DMS79 treated with DMSO at 0.1 percent for 48 hours (cell line): ENCODE results near the gene HSDL2.
"Not testable (repeated sequence)": the region's sequence is repeated elsewhere in the genome, so short reads cannot be mapped to it uniquely, and the experiment has no call there.

Experiments used
- DNase-seq: peaks from one replicate; lab custom pipeline; 2025; lab: John Stamatoyannopoulos, UW

The HSDL2 gene

GRCh38 chr9:112380102-112380824 is at the start of gene HSDL2:
Gene HSDL2, plus strand, starts transcription at chr9:112380108. Its CDS starts 56 bp downstream, at chr9:112380164.
- DNase-seq: peak; percentile 57

GRCh38 chr9:112331674-112331952 is 48.3 kb upstream of the HSDL2 start:
- peak; percentile 18 for DNase-seq

DNA sequence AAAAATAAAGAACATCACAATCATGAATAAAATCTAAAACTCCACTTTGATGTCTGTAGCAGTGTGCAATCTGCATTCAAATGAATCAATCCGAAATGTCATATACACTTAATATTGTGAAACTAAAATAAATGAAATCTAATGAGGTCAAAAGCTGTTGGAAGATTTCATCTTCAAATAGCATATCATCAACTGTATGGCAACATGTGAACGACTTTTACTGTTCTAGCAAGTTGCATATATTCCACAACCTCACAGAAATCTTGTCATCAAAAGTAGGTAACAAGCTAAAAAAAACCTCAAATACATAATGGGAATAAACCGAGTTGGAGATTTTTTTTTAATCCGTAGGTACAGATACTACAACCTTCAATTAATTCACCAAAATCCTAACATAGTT is 47.7 kb upstream of the HSDL2 start:
- DNase-seq: no peak

DNA sequence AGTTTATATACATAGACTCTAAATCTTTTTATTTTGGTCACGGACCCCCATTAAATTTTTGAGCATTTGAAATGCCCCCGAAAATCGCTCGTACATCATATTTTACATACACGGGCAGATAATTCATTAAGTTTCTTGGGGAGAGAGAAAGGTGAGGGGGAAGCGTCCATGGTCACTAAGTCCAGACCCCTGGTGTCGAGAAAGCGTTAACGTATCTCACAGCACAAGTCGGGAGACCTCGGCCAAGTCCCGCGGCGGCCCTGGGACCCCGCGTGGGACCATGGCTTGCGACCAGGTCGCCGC is 47.3 kb upstream of the HSDL2 start:
- DNase-seq: peak; percentile 65

DNA sequence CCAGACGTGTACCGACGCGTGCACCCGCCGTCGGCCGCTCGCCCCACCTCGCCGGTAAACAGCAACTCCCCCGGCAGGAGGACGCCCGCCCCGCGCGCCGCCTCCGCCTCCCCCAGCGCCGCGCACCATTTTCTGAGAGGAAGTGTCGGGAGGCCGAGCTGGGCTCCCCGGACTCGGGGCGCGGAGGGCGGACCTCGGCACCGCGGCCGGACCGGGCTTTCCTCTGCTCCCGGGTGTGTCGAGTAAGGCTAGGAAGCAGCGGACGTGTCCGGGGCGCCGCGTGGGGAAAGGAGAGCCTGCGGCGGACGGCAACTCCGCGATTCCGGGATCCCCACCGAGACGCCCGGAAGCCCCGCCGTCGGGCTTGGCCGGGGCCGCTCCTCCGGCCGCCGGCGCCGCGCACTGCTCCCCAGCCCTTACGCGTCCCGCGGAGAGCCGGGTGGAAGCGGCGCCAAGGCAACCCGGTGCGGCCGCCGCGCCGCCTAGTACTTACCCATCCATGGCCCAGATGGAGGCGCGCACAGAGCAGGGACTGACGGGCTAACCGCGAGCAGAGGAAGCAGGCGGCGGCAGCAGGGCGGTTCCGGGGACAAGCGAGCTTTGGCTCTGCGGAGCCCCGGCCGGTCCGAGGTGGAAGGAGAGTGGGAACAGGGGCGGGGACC is 46.8 kb upstream of the HSDL2 start, which contains the start of gene PTBP3:
TSS of gene PTBP3 (minus strand) at position 643 of the 662 bp plus-strand sequence. CDS start 35,754 bp downstream, outside the sequence.
- DNase-seq: peak; percentile 65

DNA sequence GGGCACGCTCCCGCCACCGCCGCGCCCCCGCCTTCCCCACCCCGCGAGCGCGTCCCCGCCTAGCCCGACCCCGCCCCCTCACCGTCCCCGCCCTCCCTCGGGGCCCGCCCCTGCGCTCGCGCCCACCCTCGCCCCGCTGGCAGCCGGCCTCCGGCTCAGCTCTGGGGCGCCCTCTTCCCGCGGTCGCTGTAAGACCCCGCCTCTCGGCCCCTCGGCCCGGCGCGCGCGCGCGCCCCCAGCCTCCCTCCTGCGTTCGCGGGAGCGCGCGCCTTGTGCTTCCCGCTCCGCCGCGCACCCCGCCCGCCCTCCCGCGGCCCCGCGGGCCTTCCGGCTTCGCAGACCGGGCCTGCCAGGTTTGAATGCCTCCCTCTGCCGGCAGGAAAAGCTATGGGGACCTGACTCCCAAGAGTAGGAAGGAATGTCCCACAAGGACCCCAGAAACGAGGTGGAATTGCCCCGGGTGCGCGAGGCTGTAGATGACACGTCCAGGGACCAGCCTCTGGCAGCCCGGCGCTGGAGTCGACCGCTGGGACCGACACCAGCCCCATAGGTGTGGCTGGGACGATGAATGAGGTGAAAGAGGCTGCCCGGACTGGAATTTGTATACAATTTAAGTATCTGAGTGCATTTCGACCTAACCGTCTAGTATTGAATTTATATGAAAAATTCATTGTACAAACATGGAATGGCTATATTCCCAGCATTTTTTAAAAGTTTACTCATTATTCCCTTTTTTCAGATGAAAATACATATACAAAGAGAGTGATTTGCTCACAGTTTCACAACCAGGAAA is 46.1 kb upstream of the HSDL2 start:
- peak; percentile 92 for DNase-seq

GRCh38 chr9:112334432-112334841 is 45.5 kb upstream of the HSDL2 start:
- DNase-seq: peak; percentile 68

DNA sequence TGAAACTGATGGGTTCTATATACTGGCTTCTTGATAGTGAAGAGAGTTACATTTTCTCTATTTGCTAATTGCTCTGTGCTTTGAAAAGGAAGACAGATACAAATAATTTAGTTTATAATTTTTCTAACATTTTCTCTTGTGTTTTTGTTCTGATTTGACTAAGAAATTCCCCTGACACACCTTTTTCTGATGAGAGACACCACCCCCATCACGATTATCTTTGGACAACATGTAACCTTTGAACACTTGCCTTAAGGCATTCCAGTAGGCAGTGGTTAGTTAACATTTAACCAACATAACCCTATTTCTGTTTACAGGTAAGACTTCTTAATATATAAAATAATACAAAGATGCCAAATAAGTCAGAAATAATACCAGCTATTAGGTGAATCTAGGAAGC is 42.4 kb upstream of the HSDL2 start:
- no peak for DNase-seq

DNA sequence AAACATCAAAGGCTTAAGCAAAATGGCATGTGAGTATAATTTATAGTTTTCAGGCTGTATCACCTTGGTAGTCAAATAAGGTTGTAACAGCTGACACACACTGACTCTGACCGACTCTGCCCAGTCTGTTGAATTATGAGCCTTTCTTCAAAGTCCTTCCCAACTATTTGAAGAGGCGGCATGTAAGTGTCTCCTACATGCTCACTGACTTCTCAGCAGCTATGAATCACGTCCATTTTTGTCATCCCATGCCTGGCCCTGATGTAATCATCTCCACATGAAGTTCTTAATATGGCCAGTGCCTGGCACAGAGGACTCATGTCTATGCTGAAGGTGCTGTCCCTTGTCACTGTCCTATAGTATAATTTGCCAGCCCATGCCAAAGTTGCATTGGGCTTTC is 41.3 kb upstream of the HSDL2 start:
- DNase-seq: no peak

DNA sequence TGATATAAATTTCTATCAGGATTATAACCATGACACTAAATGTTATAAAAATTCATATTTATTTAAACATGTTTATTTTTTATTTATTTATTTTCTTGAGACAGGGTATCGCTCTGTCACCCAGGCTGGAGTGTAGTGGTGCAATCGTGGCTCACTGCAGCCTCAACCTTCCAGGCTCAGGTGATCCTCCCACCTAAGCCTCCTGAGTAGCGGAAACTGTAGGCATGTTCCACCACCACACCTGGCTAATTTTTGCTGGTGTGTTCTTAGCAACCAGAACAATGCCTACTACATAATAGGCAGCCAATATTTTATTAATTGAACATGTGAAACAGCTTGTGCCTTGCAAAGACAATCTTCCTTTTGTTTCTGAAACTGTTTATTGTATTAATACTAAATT is 40.0 kb upstream of the HSDL2 start:
- DNase-seq: no peak

DNA sequence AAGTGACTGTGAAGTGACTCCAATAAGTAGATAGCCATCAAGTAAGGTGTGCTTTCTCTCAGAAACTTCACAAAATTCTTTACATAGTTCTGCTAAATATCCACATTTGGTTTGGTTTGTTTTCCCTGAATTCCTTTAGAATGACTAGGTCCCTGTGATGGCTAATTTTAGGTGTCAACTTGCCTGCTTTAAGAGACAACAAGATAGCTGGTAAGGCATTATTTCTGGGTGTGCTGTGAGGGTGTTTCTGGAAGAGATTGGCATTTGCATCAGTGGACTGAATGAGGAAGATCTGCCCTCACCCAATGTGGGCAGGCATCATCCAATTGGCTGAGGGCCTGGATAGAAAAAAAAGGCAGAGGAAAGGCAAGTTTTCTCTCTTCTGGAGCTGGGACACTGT is 38.2 kb upstream of the HSDL2 start:
- DNase-seq: no peak

DNA sequence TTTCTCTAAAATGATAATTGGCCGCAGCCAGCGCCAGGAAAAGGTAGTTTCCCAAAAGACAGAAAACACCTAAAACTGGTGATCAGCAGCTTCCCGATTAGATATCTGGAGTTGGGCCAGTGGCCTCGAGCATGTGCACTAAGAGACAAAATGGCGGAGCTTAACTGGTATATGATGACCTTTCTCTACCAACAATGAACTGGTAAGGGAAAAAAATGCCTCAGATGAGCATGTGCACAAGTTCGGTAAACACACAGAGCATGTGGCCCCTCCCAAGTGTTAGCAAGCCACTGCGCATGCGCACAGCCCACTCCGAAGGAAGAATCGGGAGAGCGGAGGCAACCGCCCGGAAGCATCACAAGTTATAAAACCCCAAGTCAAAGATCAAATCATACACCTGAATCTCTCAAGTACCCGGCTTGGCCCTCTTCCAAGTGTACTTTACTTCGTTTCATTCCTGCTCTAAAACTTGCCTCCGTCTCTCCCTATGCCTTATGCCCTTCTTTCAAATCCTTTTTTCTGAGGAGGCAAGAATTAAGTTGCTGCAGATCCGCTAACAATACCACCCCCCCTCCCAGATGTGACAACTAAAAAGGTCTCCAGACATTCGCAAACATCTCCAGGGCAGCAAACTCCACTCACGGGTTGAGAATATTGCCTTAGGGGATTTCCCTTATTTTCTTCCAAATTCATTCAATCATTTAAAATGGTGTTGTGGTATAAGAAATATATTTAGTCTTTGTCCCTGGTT is 31.5 kb upstream of the HSDL2 start:
- DNase-seq: peak; percentile 25

- DNase-seq: no peak
These were observed 30.9 kb upstream of the HSDL2 start for GRCh38 chr9:112349008-112349333.

DNA sequence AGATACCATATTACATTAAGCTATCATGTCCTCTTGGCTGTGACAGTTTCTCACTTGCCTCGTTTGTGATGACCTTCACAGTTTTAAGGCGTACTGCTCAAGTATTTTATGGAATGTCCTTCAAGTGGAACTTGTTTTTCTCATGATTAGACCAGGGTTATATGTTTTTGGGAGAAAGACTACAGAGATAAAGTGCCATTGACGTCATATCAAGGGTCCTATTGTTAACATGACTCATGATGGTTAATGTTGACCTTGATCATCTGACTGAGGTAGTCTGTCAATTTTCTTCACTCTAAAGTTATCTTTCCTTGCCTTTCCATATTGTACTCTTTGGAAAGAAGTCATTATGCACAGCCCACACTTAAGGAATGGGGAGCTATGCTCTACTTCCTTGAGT is 28.7 kb upstream of the HSDL2 start:
- no peak for DNase-seq

GRCh38 chr9:112352209-112352608 is 27.7 kb upstream of the HSDL2 start:
- DNase-seq: no peak

DNA sequence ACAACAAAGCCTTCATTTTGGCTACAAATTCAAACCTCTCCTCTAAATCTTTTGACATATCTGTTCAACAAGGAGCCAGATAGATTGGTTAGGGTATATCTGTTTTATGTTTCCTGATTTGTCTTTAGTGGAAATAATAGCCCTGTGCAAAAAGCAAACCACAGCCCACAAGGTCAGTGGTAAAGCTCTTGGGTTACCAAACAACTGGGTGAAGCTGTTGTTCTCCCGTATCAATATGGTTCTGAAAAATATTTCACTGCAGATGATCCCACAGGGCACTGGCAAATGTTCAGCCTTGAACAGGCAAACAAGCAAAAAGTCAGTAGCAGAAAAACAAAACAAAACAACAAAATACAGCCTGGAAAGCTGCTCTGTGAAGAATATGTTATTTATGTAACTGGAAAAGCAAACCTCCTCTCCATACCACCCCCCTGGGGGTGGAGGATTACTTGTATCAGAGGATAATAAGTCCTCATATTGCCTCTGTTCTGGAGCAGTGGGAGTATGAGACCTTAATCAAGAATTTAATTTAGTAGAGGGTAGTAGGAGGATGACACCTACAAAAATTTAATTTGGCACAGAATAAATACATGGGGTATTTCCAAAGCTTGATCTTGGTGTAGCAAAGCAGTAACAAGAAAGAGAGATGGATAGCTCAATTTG is 25.7 kb upstream of the HSDL2 start:
- DNase-seq: no peak

DNA sequence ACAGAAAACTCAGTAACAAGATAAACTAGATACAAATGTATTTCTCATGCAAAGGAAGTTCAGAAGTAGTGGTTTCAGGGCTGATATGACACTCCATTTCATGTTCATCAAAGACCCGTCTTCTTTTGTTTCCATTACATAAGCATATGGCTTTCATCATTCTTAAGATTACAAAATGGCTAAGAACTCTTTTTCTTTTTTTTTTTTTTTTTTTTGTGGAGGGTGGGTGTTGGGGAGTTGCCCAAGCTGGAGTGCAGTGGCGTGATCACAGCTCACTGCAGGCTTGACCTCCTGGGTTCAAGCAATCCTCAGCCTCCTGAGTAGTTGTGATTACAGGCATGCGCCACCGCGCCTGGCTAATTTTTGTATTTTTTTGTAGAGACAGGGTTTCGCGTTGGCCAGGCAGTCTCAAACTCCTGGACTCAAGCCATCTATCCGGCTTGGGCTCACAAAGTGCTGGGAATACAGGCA is 24.4 kb upstream of the HSDL2 start:
- DNase-seq: no peak

GRCh38 chr9:112360047-112360804 is 19.7 kb upstream of the HSDL2 start:
- no peak for DNase-seq

- DNase-seq: peak; percentile 36
These were observed 18.3 kb upstream of the HSDL2 start for GRCh38 chr9:112361601-112362000.

DNA sequence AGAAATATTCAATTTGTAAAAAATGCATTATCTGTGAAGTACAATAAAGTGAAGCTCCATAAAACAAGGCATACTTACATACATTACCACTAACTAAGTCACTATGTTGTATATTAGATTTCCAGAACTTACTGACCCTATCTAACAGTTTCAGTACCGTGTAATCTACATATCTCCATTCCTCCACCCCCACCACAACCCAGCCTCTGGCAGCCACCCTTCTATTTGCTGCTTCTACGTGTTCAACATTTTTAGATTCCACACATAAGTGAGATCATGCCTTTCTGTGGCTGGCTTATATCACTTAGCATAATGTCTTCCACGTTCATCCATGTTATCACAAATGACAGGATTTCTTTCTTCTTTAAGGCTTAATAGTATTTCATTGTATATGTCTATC is 15.1 kb upstream of the HSDL2 start:
- no peak for DNase-seq

DNA sequence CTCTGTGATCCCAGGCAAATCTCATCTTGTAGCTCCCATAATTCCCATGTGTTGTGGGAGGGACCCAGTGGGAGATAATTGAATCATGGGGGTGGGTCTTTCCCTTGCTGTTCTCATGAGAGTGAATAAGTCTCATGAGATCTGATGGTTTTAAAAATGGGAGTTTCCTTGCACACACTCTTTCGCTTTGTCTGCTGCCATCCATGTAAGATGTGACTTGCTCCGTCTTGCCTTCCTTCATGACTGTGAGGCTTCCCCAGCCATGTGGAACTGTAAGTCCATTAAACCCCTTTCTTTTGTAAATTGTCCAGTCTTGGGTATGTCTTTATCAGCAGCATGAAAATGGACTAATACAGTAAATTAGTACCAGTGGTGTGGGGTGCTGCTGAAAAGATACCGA is 14.7 kb upstream of the HSDL2 start:
- not testable (repeated sequence) for DNase-seq
